ENCODE measurements around the gene CRIP1. TPM values are rescaled to one million over a fixed set of nuclear protein-coding genes. Genes with fewer than 3 reads are reported as not detected.

CRIP1 gene
- total RNA-seq, 1 donor from 2014 or later, result 112 TPM

GRCh38 chr14:105468621-105469241 lies 18.0 kb upstream of the CRIP1 start:
- intact Hi-C loops (cut with DNase I), result no loop called here
- ATAC-seq (peak; percentile 30), DNase-seq (ENCODE audit: low spot score) (no peak)

- DNase-seq (ENCODE audit: low spot score), result no peak
- intact Hi-C loops (cut with DNase I), result no loop called here
Measured at GRCh38 chr14:105469456-105470349, 17.0 kb upstream of the CRIP1 start.

GRCh38 chr14:105470350-105471296 lies 16.1 kb upstream of the CRIP1 start:
- ATAC-seq (no peak), DNase-seq (ENCODE audit: low spot score) (no peak)
- intact Hi-C loops (cut with DNase I), result no loop called here

More at GRCh38 chr14:105469456-105470349, 17.0 kb upstream of the CRIP1 start:
- ATAC-seq, result no peak

- intact Hi-C loops (cut with DNase I), result no loop called here
- DNase-seq (ENCODE audit: low spot score), result no peak
- no peak for ATAC-seq
Measured at GRCh38 chr14:105471297-105471821, 15.3 kb upstream of the CRIP1 start.

DNA sequence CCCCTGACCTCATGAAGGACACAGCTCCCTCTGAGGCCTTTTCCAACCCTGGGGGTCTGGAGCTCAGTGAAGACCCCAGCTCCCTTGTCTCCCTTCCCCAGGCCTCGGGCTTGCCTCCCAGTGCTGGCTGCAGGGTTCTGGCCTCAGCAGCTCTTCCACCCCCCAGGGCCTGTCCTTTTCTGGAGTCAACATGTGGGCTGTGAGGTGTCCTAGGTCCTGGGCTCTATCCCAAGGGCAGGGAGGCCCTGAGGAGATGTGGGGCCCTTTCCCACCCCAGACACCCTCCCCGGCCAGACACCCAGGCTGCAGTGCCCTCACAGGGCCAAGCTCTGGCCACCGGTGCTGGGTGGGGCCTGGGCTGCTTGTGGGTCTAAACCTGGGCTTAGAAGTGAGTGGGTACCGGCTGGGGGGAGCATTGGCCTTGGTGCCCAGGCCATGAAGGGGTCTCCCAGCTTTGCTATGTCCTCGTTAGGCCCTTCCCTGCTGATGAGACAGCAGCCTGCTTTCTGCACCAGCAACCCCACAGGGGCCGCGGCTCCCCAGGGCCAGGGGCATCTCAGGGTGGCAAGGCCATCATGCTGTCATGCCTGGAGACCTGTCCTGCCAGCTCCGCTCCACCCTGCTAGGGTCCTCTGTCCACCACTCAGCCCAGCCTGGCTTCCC lies 14.7 kb upstream of the CRIP1 start:
- intact Hi-C loops (cut with DNase I), result no loop called here
- DNase-seq (ENCODE audit: low spot score), result no peak
- no peak for ATAC-seq

GRCh38 chr14:105472486-105472991 lies 14.1 kb upstream of the CRIP1 start:
- ATAC-seq (no peak), DNase-seq (ENCODE audit: low spot score) (no peak)
- intact Hi-C loops (cut with DNase I), result no loop called here

GRCh38 chr14:105473033-105473676 lies 13.5 kb upstream of the CRIP1 start:
- intact Hi-C loops (cut with DNase I), result no loop called here
- ATAC-seq, result no peak
- DNase-seq (ENCODE audit: low spot score), result no peak

- intact Hi-C loops (cut with DNase I), result no loop called here
Measured at GRCh38 chr14:105473677-105474482, 12.8 kb upstream of the CRIP1 start.

DNA sequence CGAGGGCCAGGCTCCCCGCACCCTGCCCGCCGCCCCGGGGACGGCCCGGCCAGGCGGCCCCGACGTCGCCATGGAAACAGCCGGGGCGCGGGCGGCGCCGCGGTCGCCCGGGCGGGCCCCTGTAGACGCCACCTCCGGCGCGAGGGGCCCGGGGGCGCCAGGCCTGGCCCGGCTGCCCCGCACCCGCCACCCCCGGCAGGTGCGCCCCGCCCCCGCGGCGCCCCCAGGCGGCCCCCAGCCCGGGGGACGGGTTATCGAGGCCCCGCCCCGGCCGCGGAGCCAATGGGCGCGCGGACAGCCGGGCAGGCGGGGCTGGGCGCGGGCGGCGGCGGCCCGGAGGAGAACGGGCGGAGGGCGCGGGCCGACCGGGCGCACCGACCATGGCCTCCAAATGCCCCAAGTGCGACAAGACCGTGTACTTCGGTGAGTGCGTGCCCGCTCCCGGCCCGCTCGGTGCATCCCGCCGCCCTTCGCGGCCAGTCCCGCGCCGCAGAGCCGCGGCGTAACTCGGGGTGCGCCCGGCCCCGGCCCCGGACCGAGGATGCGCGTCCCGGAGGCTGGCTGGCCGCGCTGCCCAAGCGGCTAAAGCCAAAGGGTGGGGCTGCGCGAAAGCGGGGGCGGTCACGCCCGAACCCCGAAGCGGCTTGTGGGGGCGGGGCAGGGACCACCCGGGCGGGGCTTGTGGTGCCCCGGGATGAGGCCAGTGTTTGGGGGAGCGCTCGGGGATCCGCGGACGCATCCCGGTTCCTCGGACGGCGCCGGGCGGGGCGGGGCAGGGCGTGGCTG lies 12.0 kb upstream of the CRIP1 start, which contains the start of gene CRIP2:
TSS of gene CRIP2 (plus strand) at position 339 of the 786 bp plus-strand sequence. CDS start at position 381, 42 bp downstream.
- intact Hi-C loops (cut with DNase I), result no loop called here
- DNase-seq (ENCODE audit: low spot score), result no peak
- no peak for ATAC-seq

More at GRCh38 chr14:105473677-105474482, 12.8 kb upstream of the CRIP1 start:
- ATAC-seq (peak; percentile 40), DNase-seq (ENCODE audit: low spot score) (peak; percentile 89)

- ATAC-seq (peak; percentile 9), DNase-seq (ENCODE audit: low spot score) (no peak)
- intact Hi-C loops (cut with DNase I), result no loop called here
Measured at GRCh38 chr14:105475269-105476096, 11.2 kb upstream of the CRIP1 start.

DNA sequence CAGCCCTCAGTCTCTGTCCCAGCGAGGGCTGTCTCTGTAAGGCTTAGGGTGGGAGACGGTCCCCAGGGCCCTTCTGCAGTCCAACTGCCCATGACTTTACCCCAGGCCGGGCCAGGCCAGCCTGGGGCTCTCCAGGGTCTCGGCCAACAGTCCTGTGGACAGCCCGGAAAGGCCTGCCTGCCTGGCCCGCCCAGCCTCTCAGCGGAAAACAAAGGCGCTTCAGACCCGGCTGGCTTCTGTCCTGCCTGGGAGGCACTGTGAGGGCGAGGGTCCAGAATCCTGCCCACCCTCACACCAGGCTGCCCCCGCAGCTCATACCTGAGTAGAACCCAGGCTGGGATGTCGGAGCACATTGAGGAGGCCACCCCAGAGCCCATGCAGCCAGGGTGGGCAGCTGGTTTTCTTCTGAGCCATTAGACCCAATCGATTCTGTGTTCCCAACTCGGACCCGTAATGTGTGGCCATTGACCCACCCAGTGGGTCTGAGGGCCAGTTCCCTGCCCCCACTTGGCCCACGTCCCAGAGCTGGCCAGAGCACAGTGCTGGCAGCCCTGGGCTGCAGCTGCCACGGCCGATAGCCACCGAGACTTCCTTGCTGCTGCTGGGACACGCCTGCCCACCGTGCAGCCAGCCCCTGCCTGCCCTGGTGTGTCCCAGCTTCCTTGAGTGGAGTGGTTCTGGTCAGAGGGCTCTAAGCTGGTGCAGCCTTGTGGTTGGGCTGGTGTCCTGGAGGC lies 10.4 kb upstream of the CRIP1 start:
- DNase-seq (ENCODE audit: low spot score), result no peak
- intact Hi-C loops (cut with DNase I), result no loop called here
- ATAC-seq, result peak; percentile 46

DNA sequence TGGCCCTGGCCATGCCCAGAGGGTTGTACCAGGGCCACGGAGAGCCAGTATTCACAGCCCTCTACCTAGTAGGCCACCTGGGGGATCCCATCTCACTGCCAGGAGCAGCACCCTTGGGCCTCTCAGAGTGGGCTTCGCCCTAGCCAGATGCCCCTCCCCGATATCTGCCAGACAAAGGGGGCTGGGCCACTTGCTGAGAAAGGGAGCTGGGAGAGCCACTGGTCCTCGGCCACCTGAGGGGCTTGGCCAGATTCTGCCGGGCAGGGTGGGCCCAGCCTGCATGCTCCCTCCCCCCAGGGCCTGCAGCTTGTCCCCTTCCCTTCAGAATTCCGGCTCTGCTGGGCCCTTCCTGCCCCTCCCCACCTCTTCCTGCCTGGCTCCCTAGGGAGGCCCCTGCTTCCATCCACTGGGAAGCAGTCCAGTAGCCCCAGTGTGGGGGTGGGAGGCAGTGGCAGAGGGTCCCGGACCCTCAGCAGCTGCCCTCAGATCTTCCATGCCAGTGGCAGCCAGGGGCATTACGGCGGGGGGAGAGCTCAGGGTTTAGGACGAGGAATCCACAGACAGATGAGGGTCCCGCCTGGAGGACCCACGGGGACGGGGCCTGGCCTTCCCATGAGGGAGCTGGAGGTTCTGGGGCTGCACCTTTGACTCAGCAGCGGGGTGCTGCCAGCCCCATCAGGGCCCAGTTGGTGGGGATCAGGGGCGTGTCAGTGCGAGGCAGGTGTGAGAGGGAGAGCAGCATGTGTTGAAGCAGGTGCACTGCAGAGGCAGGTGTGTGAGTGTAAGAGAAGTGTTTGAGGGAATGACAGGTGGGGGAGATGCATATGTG lies 9.6 kb upstream of the CRIP1 start:
- ATAC-seq (no peak), DNase-seq (ENCODE audit: low spot score) (no peak)
- intact Hi-C loops (cut with DNase I), result no loop called here

- intact Hi-C loops (cut with DNase I), result no loop called here
- DNase-seq (ENCODE audit: low spot score) (no peak), ATAC-seq (no peak)
Measured at GRCh38 chr14:105477660-105478397, 8.9 kb upstream of the CRIP1 start.

All from sciatic nerve (tissue), 2 donors.